Neutrophil (primary cell): Measurements from ENCODE around the gene CCDC24.

Source experiments
- H3K27ac ChIP-seq: fragments of 200-600 bp; sonication (generic); 2 replicates; pipeline ENCODE4 v1.5.1; 2016; ENCODE audit warnings: mild to moderate bottlenecking, moderate library complexity
- H3K27me3 ChIP-seq: fragments of 200-600 bp; sonication (generic); 2 replicates; pipeline ENCODE4 v1.6.0; 2016; ENCODE audit warnings: mild to moderate bottlenecking
- H3K36me3 ChIP-seq: fragments of 200-600 bp; sonication (generic); 2 replicates; pipeline ENCODE4 v1.5.1; 2017
- H3K4me1 ChIP-seq, 2 experiments: fragments of 200-600 bp in 1 of 2; sonication (generic) in 1 of 2; 1 replicate in 1 of 2; 2 replicates in 1 of 2; pipeline versions ENCODE4 v1.5.1 to v1.6.1; 2013 to 2016; ENCODE audit warnings: low read depth in 1 of 2, low read length in 1 of 2, mild to moderate bottlenecking in 1 of 2, moderate library complexity in 1 of 2; ENCODE audit not compliant: control insufficient read depth in 1 of 2, insufficient read depth in 1 of 2
- H3K4me3 ChIP-seq, 2 experiments: fragments of 200-600 bp in 1 of 2; sonication (generic) in 1 of 2; 1 replicate in 1 of 2; 2 replicates in 1 of 2; pipeline ENCODE4 v1.5.1; 2013 to 2016; ENCODE audit warnings: low read depth in 1 of 2, low read length in 1 of 2, mild to moderate bottlenecking in 1 of 2, moderate library complexity in 1 of 2
- H3K9me3 ChIP-seq: fragments of 200-600 bp; sonication (generic); 2 replicates; pipeline ENCODE4 v1.5.1; 2016
- TF ChIP-seq, protein P1 (sequence below): fragments of 200-600 bp; sonication (generic); IDR thresholded peaks from 2 replicates; pipeline ENCODE4 v1.5.1; 2016; ENCODE audit warnings: antibody characterized with exemption

The CCDC24 gene

DNA sequence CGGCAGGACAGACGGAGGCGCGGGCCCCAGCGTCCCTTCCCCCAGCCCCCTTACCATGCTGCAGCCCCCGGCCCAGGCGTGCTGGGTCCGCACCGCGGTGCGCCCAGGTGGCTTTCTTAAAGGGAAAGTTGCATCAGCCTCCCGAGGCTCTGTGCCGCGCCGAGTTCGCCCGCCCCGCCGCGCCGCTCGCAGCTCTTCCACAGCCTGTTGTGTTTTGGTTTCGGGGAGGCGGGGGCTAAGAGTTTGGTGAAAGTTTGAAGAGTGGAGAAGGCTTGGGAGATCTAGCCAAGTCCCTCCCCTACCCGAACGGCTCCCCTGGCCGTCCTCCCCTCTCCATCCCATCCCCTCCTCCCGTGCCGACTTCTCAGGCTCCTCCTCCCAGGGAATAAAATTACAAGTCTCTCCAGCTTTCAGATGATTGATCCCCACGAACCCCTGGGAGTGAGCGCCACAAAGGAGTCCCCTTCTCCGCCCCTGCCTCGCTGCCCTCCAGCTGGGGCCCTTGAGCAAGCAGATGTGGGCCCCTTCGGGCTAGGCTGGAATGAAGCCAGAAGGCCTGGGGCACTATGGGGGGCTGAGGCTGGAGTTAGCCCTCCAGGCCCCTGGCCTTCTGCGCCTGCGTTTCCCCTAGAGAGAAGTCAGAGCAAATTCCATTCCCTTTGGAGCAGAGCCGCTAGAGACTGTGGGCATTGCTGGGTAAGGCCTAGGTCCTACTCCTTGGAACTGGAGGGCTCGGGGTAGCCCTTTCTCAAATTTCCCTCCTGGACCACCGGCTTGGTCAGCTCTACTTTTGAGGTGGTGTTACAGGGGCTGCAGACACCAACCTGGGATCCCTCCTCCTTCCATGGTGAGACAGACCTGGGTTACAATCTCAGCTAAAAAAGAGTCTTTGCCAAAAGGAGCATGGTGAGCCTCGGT, 40.1 kb downstream of the CCDC24 start, which contains the start of gene SLC6A9:
TSS of gene SLC6A9 (minus strand) at position 211 of the 918 bp plus-strand sequence. CDS start 7,185 bp downstream, outside the sequence.
- Histone ChIP-seq H3K27ac (no peak within 1 kb of the TSS), H3K36me3 (no peaks in the 10 kb centered on the region), H3K4me3 (peak within 1 kb of the TSS; percentile 77 to 91), H3K9me3 (no peaks in the 10 kb centered on the region), H3K27me3 (peaks cover 55% of the 10 kb centered on the region), H3K4me1 (peaks cover 17 to 21% of the 10 kb centered on the region in 2 experiments)
- TF ChIP-seq, protein P1, sequence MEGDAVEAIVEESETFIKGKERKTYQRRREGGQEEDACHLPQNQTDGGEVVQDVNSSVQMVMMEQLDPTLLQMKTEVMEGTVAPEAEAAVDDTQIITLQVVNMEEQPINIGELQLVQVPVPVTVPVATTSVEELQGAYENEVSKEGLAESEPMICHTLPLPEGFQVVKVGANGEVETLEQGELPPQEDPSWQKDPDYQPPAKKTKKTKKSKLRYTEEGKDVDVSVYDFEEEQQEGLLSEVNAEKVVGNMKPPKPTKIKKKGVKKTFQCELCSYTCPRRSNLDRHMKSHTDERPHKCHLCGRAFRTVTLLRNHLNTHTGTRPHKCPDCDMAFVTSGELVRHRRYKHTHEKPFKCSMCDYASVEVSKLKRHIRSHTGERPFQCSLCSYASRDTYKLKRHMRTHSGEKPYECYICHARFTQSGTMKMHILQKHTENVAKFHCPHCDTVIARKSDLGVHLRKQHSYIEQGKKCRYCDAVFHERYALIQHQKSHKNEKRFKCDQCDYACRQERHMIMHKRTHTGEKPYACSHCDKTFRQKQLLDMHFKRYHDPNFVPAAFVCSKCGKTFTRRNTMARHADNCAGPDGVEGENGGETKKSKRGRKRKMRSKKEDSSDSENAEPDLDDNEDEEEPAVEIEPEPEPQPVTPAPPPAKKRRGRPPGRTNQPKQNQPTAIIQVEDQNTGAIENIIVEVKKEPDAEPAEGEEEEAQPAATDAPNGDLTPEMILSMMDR = no peak

DNA sequence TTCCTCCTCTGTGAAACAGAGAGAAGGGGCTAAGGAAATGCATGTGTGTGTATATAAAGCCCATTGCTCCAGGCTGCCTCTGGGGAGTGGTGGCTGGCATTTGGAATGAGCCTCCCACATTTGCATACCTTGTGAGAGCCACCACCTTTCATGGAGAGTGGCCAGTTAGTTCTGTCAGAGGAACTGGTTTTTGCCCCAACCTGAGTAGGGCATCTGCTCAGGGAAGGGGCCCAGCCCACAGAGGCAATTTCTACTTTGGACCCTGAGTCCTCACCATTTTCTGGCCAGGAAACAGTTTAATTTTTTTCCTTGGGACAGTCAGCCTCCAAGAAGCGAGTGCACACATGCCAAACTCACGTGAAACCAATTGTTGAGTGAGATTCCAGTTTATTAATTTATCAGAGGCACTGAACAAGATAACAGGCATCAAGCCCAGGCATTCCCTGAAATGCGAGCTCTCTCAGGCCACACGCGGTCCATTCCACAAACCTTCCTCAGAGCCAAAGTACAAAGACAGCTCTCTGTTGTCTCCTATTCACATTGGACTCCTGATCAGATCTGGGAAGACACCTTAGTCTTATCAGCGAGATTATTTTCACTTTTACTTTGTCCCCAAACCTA, 40.9 kb downstream of the CCDC24 start:
- Histone ChIP-seq H3K4me1 (peaks cover 17 to 21% of the 10 kb centered on the region in 2 experiments), H3K36me3 (no peaks in the 10 kb centered on the region), H3K27ac (no peak overlapping the region), H3K27me3 (peaks cover 55% of the 10 kb centered on the region), H3K4me3 (no peak overlapping the region), H3K9me3 (no peaks in the 10 kb centered on the region)
- TF ChIP-seq, protein P1 = no peak

DNA sequence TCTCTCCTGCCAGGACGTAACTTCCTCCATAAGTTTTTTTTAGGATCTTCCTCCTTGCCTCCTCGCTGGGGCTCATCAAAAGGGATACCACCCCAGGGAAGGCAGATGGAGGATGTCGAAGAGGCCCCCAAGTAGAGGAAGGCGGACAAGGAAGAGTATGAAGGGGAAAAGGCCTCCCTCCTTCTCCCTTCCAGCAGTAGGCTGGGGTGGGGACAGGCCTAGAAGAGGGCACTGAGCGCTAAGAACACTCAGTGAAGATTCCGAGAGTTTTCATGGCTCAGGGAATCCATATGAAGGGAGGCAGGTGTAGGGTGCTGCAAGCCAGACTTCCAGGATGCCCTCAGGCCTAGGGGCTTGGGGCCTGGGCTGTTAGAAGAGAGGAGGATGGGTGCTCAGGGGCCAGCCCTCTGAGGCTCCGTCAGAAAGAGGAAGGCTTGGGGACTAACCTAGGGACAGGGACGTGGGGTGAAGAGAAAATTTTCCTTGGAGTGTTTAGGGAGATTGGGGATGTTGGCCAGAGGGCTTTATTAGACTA, 41.7 kb downstream of the CCDC24 start:
- peaks cover 55% of the 10 kb centered on the region for H3K27me3 ChIP-seq
- H3K4me3 ChIP-seq = no peak overlapping the region
- H3K27ac ChIP-seq = no peak overlapping the region
- no peaks in the 10 kb centered on the region for H3K9me3 ChIP-seq
- no peaks in the 10 kb centered on the region for H3K36me3 ChIP-seq
- TF ChIP-seq, protein P1 = no peak
- peaks cover 17 to 21% of the 10 kb centered on the region in 2 experiments for H3K4me1 ChIP-seq

DNA sequence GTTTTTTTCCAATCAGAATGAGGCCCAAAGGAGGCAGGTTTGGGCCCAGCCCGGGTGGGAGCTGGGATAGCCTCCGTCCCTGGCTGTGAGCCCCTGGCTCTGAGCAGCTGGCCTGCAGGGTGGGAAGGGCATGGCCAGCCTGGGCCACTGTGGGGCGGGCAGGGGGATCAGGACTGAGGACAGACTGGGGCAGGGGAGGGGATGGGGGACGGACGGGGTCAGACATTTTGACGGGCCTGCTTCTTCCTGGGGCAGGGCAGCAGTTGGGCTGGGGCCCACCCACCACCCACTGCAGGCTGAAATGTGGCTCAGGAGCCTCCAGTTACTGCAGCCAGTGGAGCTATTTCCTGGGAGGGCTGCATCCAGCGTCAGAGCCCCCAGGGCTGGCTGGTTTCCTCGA, 42.4 kb downstream of the CCDC24 start:
- TF ChIP-seq, protein P1 = no peak
- no peak overlapping the region for H3K27ac ChIP-seq
- no peaks in the 10 kb centered on the region for H3K36me3 ChIP-seq
- H3K4me1 ChIP-seq = peaks cover 17 to 21% of the 10 kb centered on the region in 2 experiments
- H3K4me3 ChIP-seq = no peak overlapping the region
- H3K9me3 ChIP-seq = no peaks in the 10 kb centered on the region
- peaks cover 49% of the 10 kb centered on the region for H3K27me3 ChIP-seq

DNA sequence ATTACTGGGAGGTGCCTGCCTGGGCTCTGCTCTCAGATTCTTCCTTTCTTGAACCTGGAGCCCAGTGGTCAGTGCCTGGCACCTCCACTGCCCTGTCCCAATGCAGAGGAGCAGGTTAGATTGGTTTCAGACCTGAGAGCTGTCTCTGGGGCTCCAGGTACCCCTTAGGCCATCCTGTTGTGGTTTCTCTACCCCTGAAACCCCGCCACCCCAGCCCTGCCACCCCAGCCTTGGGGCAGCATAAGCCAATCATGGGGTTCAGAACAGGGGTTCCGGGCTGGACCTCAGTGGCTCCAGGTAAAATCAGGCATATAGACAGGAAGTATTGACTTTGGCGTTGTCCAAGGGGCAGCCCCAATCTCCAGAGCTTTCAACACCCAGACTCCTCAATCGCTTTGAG, 43.0 kb downstream of the CCDC24 start:
- H3K27me3 ChIP-seq = peaks cover 43% of the 10 kb centered on the region
- no peaks in the 10 kb centered on the region for H3K36me3 ChIP-seq
- peaks cover 14 to 17% of the 10 kb centered on the region in 2 experiments for H3K4me1 ChIP-seq
- H3K27ac ChIP-seq = no peak overlapping the region
- no peaks in the 10 kb centered on the region for H3K9me3 ChIP-seq
- H3K4me3 ChIP-seq = no peak overlapping the region
- TF ChIP-seq, protein P1 = no peak
